IPS-11a (cell line): ENCODE measurements around the gene CNTN3.
A peak's percentile ranks its signal among the peaks of the same experiment; 100 is the strongest.

Experiments used
- H3K4me3 ChIP-seq: one replicate; pipeline ENCODE4 v1.5.1; 2013; ENCODE audit warnings: low read depth, low read length, control low read depth

Gene CNTN3

DNA sequence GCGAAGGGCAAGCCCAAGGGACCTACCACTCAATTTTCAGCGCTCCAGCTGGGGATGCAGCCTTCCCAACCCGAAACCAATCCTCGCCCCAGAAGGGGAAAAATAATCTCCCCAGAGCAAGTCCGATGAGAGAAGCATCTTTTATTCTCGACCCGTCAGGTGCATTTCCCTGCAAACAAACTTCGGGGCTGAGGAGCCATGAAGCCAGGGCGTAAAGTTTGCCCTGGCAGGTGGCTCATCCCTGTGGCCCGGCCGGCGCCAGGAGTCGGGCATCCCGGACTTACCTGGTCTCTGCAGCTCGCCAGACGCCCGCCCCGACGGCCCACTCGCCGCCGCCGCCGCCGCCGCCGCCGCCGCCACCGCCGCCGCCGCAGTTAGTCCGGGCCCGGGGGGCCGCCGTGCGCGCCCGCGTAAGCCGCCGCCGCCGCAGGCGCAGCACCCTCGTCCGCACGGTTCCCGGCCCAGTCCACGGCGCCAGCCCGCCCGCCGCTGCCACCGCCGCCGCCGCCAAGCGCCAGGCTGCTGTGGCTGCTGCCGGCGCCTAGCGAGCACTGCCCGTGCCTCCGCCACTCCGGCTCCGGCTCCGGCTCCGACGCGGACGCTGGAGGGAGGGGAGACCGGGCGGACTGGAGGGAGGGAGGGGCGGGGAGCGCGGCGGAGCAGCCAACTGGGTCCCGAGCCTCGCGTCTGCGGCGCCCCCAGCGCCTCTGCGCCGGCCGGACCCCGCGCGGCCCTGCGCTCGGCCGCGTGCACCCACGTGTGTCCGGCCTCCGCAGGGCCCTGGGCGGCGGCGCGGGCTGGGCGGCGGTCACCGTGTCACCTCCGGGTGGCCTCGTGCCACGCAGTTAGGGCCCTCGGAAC, at the start of gene CNTN3:
Gene CNTN3, minus strand, starts transcription at position 553 of the 861 bp plus-strand sequence. CDS start 93,547 bp downstream, outside the sequence.
- H3K4me3 ChIP-seq: peak within 1 kb of the TSS; percentile 29

DNA sequence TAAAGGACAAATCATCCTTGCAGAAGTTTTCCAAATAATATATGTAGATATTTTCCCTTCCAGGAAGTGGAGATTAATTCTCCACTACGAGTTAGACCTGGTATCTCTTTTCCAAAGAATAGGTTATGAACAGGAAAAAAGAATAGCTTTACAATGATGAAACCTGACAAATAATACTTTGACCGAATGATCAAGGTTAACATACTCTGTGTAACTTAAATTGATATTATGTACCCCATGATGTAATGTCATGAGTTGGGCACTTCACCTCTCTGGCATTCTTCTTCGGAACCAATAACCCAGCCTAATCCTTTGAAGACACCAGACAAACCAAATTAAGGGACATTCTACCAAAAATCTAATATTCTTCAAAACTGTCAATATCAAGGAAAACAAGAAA, 48.7 kb upstream of the CNTN3 start:
- no peak overlapping the region for H3K4me3 ChIP-seq

GRCh38 chr3:74661672-74662071, 47.2 kb upstream of the CNTN3 start:
- H3K4me3 ChIP-seq: no peak overlapping the region

DNA sequence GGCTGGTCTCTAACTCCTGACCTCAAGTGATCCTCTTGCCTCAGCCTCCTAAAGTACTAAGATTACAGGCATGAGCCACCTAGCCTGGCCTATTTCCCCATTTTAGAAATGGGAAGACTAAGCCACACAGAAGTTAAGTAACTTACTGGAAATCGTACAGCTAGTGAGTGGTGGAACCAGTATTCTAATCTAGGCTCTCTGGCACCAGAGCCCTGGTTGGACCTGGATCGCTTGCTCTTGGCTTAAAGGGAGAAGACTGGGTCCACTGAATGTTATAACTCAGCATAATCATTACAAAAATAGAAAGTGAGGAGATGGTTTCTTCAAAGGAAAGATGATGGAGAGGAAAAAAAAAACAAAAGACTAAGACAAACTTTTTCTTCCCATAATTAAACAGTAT, 37.4 kb upstream of the CNTN3 start:
- no peak overlapping the region for H3K4me3 ChIP-seq

DNA sequence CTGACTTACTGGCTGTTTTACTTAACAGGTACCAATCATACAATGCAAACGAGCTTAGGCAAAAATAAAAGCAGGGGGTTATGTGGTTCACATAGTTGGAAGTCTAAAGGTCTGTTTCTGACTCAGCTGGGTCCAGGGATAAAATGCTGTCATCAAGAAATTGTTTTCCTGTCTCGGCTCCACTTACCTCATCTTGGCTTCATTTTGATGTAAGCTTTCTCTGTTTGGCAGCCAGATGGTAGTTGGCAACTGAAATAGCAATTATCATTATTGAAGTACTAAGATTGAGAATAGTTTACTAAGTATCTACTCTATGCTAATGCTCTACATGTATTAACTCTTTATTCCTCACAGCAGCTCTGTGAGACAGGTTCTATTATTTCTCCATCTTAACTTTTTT, 36.8 kb upstream of the CNTN3 start:
- H3K4me3 ChIP-seq: no peak overlapping the region

- no peak overlapping the region for H3K4me3 ChIP-seq
Measured at GRCh38 chr3:74648107-74648506, 33.6 kb upstream of the CNTN3 start.

DNA sequence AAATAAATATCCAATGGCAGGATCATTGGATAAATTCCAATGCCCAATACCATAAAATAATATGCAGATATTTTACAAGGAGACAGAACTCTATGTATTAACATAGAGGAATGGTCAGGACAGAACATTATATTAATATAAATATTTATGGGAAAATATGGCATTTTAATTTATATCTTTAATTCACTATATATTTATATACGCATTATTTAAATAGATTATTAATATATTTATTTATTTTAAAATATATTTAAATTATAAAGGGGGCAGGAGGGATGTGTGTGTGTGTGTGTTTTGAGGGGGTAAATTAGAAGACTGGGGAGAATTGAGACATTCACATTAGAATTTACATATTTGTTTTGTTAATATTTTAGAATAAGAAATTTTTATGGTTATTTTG, 31.6 kb upstream of the CNTN3 start:
- H3K4me3 ChIP-seq: no peak overlapping the region

- no peak overlapping the region for H3K4me3 ChIP-seq
Measured at GRCh38 chr3:74643636-74644035, 29.2 kb upstream of the CNTN3 start.

- no peak overlapping the region for H3K4me3 ChIP-seq
Measured at GRCh38 chr3:74642876-74643275, 28.4 kb upstream of the CNTN3 start.

DNA sequence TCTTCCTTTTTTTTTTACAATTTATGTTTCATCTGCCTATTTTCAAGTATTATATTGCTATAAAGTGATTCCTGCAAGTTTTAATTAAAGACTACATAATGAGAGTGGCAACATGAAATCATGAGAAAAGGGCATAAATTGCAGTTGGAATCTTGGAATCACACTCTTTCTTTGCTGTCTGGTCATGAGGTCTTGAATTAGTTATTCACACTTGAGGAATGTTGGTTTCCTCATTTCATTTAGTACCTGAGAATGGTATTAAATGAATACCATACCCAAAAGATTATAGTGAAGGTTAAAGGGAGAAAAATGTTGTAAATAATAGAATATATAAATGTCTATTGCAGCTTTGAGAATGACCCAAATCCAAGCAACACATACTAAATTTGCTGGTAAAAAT, 25.8 kb upstream of the CNTN3 start:
- H3K4me3 ChIP-seq: no peak overlapping the region

DNA sequence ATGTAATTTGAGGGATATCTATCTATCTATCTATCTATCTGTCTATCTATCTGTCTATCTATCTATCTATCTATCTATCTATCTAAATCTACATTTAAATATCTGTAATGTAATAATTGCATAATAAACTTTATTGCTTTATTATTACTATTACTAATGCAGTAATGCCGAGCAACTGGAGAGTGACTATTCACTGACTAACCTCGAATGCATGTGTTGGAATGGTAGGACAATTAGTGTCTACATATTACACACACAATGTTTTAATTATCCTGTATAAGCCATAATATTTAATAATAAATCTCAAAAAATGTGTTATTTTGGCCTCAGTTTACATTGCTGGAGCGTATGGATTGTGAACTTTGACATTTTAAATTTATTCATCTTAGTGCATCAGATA, 25.2 kb upstream of the CNTN3 start:
- no peak overlapping the region for H3K4me3 ChIP-seq

- H3K4me3 ChIP-seq: no peak overlapping the region
Measured at GRCh38 chr3:74636981-74637380, 22.5 kb upstream of the CNTN3 start.

- H3K4me3 ChIP-seq: no peak overlapping the region
Measured at GRCh38 chr3:74633021-74633420, 18.6 kb upstream of the CNTN3 start.

- no peak overlapping the region for H3K4me3 ChIP-seq
Measured at GRCh38 chr3:74631351-74632140, 17.1 kb upstream of the CNTN3 start.

- no peak overlapping the region for H3K4me3 ChIP-seq
Measured at GRCh38 chr3:74630602-74631001, 16.1 kb upstream of the CNTN3 start.

DNA sequence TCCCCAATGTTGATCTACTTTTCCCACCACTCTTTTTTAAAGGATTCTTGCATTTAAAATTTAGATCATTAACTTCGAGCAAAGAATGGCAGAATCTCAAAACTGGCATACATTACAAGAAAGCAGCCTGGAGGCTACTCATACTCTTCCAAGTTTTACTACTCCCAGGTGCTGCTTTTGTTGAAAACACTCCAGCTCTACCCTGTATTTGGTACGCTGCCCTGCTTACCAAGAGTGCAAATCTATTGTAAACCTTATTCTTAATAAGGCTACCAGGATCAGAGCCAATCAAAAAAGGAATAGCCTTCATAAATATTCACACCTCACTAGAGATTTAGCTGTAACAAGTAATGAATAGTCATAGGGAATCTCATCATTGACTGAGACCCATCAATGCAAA, 11.6 kb upstream of the CNTN3 start:
- H3K4me3 ChIP-seq: no peak overlapping the region

- H3K4me3 ChIP-seq: no peak overlapping the region
Measured at GRCh38 chr3:74624301-74624700, 9.8 kb upstream of the CNTN3 start.

GRCh38 chr3:74623261-74623836, 8.9 kb upstream of the CNTN3 start:
- no peak overlapping the region for H3K4me3 ChIP-seq

GRCh38 chr3:74621581-74621980, 7.1 kb upstream of the CNTN3 start:
- H3K4me3 ChIP-seq: no peak overlapping the region

DNA sequence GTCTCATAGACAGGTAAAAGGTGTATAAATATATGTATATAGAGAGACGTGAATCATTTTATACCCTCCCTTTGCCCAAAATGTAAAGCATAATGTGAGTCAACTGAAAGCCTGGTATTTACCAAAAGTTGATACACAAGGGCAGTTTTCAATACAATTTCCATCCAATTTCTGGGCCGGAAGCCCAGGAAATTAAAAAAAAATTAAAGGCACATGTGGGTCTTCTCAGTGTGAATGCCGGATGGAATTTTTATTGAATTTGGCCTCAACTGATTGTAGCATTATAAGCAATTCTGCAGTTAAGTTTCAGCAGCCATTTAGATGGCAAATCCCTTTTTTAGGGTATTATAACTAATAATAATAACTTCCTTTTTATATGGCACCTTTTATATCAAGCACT, 3.3 kb upstream of the CNTN3 start:
- H3K4me3 ChIP-seq: no peak overlapping the region

DNA sequence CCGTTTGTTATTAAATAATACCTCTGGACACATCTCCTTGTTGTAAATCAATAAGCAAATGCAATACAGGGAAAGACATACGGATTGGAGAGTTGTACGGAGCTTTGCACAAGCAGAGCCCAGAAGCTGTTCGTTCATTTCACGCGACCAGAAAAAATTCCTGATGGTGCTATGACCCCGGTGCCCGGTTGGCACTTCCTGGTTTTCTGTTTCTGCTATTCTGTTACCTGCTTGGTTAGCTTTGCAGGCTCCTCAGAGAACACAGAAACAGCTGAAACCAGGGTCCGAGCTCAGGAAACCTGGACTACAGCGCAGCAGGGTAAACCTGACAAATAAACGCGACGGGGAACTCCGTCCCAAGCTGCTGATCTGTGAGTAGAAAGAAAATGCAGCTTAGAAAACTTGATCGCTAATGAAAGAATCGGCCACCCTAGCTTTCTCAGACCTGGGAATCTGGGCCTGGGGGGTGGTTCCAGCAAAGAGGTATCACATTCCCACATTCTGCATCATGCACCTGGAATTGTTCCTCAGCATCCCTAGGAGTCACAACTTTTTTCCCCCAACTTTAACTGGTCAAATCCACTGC, 845 bp downstream of the CNTN3 start:
- H3K4me3 ChIP-seq: peak overlapping the region; percentile 29
